GM21381 (cell line): Measurements from ENCODE around the gene CLEC1A.

Experiments used
- ATAC-seq: cut with Tn5 transposase; IDR thresholded peaks from one replicate; pipeline ENCODE4 v1.9.1; 2021; ENCODE audit warnings: mild to moderate bottlenecking, moderate library complexity; ENCODE audit not compliant: unreplicated experiment

The CLEC1A gene

DNA sequence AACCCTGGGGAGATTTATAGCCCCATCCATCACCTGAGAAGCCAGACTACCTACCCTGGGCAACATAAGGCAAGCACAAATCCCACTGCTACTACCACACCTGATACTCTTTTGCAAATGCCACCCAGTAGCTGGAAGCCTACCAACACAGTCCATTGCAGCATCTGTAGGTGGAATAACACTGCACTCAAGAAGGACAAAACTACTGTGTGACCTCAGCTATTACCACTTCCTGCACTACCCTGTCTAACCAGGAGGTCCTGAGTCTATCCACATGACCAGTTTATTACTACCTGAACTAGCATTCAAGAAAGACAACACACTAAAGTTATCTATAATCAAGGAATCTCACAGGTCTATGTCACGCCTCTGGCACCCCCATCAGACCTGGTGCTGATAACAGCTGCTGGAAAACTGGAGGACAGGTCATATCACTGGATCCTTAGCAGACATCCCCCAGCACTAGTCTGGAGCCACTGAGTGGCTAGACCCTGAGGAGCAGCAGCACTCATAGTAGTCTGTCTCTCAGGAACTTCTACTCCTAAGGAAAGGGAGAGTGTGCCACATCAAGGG is 2.9 kb upstream of the CLEC1A start:
- no peak for ATAC-seq

DNA sequence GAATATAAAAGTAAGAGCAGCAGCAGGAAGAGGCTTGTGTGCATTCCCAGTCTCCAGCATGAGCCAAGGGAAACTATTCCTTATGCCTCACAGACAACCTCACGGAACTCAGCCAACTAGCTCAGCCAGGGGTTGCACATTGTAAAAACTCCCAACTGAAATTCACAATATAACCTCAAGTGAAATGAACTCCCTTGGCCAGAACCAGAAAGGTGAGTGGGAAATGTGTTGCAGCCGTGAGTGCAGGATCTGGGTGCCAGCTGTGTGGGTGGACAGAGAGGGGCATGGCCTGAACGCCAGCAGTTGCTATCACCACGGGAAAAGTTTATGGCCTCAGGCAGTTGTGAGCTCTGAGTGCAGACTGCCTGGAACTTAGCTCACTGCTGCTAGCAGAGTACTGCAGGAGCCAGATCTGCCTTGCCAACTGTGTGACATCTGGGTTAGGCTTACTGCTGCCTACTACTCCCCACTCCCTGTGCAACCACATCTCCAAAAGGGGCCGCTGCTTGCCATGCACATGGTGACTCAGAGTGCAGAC is 2.3 kb upstream of the CLEC1A start:
- ATAC-seq = no peak

DNA sequence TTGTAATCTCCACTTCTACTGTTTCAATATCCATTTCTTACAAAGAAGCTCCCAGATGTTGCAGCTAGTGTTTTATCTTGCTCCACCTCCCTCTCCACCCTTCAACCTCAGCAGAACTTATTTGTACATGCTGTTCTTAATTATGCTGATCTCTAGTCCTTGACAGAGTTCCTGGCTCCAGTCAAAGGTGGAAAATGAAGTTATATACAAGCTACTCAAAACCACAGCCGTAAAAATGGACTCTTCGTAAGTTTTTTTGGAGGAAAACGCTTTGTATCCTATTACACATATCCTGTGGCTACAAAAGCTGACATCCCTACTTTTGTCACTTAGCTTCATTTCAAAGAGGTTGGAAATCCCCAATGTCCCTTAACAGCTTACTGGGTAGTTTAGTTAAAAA is 1.3 kb downstream of the CLEC1A start:
- ATAC-seq = no peak

DNA sequence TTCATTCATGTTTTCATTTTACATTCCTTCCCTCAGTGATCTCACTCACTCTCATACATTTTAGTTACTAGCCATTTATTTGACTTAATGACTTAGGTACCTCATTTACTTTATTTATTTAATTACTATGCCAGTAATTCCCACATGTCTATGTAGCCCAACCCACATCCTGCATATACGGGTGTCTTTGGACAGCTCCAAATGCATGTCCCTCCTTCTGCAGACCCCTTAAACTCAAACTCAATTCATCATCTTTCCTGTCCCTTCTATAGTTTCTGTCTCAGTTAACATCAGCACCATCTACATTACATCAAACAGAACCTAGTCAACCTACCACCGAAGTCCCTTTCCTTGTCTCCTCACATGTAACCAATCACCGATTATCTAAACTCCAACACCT is 2.8 kb downstream of the CLEC1A start:
- no peak for ATAC-seq

DNA sequence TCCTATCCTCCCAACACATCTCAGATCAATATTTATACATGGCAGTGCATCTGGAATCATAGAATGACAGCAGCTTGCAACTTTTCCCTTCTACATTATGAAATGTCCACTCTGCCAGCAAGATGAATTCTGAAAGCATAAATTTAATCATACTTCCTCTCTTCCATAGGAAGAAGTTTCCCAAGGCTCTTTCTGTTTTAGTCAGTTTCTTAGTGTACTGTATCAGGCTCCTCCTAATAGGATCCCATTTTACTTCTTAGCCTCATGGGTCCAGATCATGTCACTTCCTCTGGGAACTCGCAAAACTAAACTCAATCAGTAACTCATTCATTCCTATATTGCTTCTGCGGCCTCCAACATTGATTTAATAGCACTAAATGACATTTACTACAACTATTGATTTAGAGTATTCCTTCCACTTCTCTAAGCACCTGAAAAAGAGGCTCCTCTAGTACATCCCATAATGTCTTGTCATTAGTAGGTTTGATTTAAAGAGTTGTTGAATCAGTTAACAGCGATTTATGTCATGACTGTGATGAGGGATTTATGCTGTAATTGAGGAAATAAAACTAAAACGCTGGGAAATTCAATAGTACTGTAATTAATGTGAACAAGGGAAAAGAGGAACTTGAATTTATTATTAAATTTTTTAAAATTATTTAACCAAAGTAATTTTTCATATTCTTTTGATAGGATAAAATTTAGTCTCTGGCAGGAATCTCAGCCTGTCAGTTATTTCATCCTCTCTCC is 4.0 kb downstream of the CLEC1A start:
- no peak for ATAC-seq

DNA sequence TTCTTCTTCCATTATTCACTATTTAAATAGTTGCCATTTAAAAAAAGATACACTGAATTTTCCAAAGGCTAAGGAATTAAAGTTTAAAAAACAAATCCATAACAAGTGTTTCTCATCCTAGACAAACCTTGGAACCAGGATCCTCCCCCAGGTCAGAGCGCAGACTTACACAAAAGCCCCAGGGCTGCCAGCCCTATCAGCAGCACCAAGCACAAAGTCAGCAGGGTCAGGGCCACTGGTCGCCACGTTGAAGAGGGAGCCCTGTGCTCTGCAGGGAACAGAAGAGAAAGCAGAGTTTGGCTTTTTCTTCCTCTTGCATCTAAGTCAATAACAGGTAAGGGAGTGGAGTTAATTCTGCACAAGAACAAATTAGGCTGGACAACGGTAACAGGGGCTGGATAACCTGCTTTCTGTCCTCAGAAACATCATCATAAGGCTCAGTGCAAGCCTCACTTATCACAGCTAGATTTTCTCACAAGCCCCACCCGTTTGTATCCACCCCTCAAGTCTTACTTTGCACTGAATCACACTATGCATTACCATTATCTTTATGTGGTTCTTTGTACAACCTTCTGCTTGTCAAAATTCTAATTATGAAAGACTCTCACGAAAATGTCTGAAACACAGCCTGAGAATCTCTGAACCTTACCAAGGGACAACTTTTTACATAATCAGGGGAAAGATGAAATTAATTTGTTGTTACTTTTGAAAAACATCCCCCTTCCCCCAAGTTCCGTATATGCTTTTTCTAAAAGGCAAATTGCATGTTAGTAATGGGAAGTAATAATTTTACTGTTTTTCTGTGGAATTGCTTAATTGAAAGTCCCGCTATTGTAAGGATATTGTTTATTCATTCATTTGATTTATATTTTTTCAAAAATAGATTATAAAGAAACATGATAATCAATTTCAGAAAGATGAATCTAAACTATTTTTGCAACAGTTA is 9.6 kb downstream of the CLEC1A start:
- no peak for ATAC-seq

DNA sequence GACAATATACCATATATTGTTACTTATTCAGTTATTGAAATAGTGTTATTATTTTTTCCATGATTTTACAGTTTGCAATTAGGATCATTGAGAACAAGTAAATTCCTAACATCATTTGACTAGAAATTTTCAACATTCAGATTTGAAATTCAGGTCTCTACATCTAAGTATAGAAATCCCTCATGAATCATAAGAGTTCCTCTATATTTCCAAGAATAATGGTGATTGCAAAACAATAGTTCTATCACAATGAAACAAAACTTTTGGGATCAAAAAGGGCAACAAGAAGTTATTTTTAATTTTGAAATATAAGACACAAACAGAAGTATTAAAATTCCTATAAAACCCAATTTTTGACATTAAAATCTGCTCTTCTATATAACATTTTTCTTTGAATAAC is 10.8 kb downstream of the CLEC1A start:
- ATAC-seq = no peak

DNA sequence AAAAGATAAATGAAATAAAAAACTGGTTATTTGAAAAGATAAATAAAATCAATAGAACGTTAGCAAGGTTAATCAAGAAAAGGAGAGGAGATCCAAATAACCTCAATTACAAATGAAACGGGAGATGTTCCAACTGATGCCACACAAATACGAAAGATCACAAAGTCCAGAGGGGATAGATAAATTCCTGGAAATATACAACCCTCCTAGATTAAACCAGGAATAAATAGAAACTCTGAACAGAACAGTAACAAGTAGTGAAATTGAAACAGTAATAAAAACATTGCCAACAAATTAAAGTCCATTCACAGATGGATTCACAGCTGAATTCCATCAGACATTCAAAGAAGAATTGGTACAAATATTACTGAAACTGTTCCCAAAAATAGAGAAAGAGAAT is 12.4 kb downstream of the CLEC1A start:
- ATAC-seq = no peak

DNA sequence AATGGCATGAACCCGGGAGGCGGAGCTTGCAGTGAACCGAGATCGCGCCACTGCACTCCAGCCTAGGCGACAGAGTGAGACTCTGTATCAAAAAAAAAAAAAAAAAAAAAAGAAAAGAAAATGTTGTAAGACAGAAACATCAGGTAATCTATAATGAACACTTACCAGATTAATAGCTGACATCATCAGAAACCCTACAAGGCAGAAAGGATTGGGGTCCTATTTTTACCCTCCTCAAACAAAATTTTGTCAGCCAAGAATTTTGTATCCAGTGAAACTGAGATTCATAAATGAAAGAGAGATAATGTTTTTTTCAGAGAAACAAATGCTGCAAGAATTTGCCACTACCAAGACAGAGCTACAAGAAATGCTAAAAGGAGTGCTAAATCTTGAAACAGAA is 14.1 kb downstream of the CLEC1A start:
- ATAC-seq = no peak

DNA sequence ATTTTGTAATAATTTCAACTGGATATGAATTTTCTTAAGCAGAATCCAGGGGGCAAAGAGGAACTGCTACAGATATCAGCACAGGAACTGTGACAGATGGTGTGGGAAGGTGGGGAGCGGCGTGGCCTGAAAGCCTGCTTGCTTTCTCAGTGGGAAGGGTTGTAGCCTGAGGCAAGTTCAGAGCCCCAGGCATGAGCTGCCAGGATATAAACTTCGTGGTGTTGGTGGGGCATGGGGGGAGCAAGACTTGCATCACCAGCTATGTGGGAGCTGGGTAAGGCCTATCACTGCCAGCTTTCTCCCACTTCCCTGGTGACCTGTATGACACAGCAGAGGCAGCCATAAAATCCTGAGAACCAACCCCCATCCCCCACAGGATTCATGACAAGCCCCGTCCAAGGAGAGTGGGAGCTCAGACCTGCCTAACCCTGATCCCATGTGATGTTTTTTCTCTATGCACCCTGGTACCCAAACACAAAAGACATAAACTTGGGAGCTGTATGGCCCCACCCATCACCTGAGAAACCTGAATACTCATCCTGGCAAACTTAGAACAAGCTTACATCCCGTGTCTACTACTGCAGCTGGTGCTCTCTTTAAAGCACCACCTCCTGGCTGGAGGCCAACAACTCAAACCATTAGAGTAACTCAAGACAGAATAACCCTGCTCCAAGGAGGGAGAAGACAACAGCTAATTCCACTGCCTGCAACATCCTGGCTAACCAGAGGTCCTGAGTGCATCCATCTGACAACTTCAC is 16.5 kb downstream of the CLEC1A start:
- ATAC-seq = no peak

DNA sequence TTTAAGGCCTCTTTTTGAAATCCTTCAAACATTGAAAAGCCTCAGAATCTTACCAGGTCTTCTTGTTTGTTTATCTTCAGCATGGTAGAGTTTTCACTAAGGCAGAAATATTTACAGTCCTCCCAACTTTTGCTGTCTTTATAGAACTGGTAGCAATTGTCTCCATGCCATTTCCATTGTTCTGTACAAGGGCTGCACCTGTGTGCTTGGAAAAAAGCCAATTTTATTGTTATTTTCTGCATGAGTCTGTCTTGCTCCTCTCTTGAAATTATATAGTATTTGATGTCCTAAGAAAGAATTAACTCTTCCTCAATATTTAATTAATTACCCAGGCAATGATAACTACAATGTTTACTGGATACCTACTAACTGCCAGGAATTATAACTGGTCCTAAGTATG is 23.3 kb downstream of the CLEC1A start:
- ATAC-seq = no peak

DNA sequence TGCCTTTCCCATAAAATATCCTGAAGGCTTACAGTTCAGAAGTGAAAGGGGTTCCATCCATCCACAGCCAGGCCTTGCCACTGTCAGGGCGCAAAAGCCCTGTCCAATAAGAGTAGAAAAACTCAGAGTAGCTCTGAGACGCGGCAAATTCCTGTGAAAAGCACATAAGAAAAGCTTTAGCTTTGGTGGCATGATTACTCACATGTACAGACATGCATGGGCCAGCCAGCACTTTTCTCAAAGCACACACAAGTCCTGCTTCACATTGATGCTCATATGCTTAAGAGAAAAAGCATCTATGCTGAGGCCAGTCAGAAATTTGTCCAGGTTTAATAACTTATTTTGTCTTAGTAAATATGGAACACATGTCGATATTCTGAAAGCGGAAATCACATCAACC is 25.5 kb downstream of the CLEC1A start:
- ATAC-seq = no peak

DNA sequence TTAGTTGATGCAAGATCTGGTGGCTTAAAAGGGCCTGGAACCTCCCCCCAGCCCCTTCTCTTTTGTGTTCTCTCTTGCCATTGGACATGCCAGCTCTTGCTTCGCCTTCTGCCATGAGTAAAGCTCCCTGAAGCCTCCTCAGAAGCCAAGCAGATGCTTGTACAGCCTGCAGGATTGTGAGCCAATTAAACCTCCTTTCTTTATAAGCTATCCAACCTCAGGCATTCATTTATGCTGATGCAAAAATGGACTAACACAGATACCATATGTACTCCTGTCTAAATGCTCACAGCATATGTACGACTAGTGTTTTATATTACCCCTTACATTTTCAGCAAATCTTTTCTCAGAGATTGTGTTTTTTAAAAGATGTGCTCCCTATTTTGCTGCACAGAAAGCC is 26.7 kb downstream of the CLEC1A start:
- no peak for ATAC-seq

DNA sequence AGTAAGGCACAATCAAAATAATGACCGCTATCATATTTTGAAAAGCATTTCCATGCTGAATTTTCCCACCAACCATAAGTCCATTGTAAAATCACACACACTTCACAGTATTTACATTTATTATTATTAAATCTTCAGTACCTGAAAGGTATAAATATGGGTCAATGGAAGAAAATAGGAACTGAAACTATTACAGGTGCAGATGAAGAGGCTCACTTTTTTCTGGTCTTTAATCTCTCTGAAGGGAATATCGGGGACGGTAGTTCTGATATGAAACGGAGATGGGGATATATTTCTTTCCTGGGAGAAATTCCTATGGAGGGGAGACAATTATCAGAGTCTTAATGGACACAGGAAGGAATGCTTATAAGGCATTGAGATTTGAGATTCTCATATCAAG is 28.4 kb downstream of the CLEC1A start:
- ATAC-seq = no peak

DNA sequence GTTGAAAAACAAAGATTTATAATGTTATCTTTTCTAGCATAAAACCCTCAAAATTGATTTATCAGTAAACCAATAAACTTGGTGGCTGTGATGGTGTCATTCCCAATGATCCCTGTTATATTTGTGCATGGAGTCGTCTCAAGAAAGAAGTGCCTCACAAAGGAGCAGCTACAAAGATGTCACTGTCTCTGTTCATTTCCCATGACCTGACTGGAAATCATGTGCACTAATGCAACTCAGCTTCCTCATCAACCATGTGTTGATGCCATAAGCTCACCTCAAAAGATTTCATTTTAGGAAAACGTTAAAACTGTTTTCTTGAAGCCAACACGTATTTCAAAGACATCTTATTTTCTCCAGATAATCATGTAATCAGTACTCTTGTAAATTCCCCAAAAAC is 28.8 kb downstream of the CLEC1A start:
- no peak for ATAC-seq

DNA sequence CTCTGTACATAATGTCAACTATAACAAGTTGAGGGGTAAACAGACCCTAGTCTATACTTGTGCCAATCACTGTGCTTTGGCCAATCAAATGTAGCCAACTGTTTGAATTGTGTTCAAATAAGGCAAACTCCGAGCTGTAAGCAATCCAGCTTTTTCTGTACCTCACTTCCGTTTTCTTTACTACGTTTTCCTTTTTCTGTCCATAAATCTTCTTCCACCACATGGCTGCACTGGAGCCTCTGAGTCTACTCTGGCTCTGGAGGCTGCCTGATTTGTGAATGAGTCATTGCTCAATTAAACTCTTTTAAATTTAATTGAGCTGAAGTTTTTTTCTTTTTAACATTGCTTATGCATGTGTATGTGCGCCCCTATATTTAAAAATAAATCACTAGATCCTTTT is 29.7 kb downstream of the CLEC1A start:
- ATAC-seq = no peak

DNA sequence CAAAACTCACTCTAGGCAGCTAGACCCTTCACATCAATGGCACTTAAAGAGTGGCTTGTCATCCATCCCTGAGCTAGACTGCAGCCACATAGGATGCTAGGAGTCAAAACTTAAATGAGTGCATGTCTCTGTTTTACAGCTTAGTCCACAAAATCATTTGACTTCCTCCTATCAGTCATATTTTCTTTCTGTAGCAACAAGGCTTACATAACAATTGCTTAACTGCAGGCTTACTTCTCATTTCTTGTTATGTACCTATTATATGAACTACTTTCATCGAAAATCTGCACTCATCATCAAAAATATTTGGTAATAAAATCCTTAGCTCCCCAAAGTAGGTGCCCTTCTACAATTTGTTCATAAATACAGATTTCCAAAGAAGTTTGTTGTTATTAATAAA is 30.1 kb downstream of the CLEC1A start:
- no peak for ATAC-seq

DNA sequence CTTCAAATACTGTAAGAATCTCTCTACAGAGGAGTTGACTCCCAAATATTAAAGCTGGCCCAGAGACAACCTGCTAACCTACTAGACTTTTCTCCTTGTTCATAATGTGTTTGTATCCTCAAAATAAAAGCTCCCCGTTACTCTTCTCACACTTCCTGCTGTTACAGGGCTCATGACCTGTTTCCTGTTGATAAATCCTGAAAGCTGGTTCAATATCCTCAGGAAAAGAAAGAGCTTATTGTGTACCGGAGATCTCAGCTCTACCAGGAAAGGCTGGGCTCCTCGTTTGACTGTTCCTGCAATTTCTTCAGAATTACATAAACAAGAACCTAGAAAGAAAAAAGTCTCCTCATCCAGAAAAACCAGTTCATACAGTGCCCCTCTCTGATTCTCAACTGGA is 30.8 kb downstream of the CLEC1A start:
- no peak for ATAC-seq

DNA sequence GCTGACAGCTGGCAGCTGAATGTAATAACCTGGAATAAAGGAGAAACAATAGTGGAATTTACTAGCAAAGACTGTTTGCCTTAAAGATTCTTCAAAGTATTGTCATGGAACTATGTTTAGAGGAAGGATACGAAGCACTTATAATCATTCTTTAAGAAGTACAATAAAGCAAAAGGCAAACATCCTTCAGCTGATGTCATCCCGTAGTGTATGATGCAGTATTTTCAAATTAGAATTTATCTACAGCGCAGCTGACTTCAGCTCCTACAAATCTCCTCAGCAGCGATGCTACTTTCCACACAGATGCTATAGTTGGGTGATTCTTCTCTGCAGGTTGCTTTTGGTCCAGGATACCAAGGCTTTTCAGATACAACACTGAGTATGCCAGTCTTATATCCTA is 31.5 kb downstream of the CLEC1A start:
- ATAC-seq = no peak

DNA sequence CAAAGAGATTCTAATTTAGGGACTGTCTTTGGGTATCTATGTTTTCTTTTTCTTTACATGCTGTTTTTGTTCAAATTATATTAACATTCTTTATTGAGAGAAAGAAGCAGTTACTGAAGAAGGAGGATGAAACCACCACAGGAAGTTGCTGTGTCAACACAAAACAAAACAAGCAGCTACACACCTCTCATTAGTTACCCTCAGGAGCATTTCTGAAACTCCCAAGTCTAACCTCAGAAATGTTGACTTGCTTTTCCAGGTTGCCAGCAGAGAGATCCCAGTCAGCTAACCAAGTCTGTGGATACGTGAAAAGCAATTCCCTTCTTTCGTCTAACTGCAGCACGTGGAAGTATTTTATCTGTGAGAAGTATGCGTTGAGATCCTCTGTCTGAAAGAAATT is 33.5 kb downstream of the CLEC1A start:
- ATAC-seq = no peak

DNA sequence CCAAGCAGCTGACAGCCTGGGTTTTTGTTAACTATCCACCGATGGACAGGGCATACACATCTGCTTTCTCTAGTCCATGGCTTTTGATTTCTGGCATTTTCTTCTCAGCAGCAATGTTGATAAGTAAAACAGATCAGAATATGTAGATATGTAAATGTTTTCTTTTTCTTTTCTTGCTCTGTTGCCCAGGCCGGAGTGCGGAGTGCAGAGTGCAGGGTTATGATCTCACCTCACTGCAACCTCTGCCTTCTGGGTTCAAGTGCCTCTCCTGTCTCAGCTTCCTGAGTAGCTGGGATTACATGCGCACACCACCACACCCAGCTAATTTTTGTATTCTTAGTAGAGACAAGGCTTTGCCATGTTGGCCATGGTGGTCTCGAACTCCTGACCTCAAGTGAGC is 40.4 kb downstream of the CLEC1A start:
- no peak for ATAC-seq
